Type B pancreatic cell (in vitro differentiated cells): ENCODE results near the gene DOCK4. TPM values are rescaled to one million over a fixed set of nuclear protein-coding genes. Genes with fewer than 3 reads are reported as not detected.
A peak's percentile ranks its signal among the peaks of the same experiment; 100 is the strongest.

ENCODE experiments used
- DNase-seq: peaks from one replicate; pipeline ENCODE4 v3.0.0; 2021; ENCODE audit warnings: mixed read lengths; ENCODE audit not compliant: unreplicated experiment; ENCODE audit errors: extremely low spot score
- H3K27ac Mint-ChIP-seq: 2 replicates; pipeline ENCODE4 v1.8.0; 2021; ENCODE audit warnings: mild to moderate bottlenecking, mixed read lengths
- H3K27me3 Mint-ChIP-seq: 2 replicates; pipeline ENCODE4 v1.8.0; 2021; ENCODE audit warnings: mixed read lengths
- H3K36me3 Mint-ChIP-seq: 2 replicates; pipeline ENCODE4 v1.8.0; 2021; ENCODE audit warnings: mixed read lengths
- H3K4me1 Mint-ChIP-seq: one replicate; pipeline ENCODE4 v1.8.0; 2021; ENCODE audit warnings: mixed read lengths; ENCODE audit not compliant: unreplicated experiment
- H3K4me3 Mint-ChIP-seq: 2 replicates; pipeline ENCODE4 v1.8.0; 2021; ENCODE audit warnings: mild to moderate bottlenecking, mixed read lengths
- H3K9me3 Mint-ChIP-seq: 2 replicates; pipeline ENCODE4 v1.8.0; 2021; ENCODE audit warnings: mixed read lengths
- CTCF ChIP-seq: fragments of 200-600 bp; sonication (generic); conservative IDR thresholded peaks from 2 replicates; pipeline ENCODE4 v1.5.0; 2021; ENCODE audit warnings: antibody characterized with exemption, mild to moderate bottlenecking
- total RNA-seq: library from RNA; stranded (reverse); gene quantifications from 2 replicates; pipeline ENCODE4 v1.2.1, GENCODE V29; 2021; ENCODE audit warnings: low replicate concordance

The DOCK4 gene
- total RNA-seq, 1 donor from 2014 or later, result 24.6 TPM

GRCh38 chr7:112172870-112173567, 33.2 kb downstream of the DOCK4 start:
- Mint-ChIP-seq H3K27me3 (peaks cover 4% of the 10 kb centered on the region), H3K4me3 (no peak overlapping the region), H3K9me3 (no peaks in the 10 kb centered on the region), H3K27ac (no peak overlapping the region), H3K4me1 (peaks cover 20% of the 10 kb centered on the region), H3K36me3 (peaks cover 5% of the 10 kb centered on the region)
- DNase-seq, result no peak
- TF ChIP-seq CTCF, result no peak

- peaks cover 20% of the 10 kb centered on the region for H3K4me1 Mint-ChIP-seq
- no peak for DNase-seq
- no peaks in the 10 kb centered on the region for H3K9me3 Mint-ChIP-seq
- TF ChIP-seq CTCF, result no peak
- H3K27ac Mint-ChIP-seq, result no peak overlapping the region
- no peaks in the 10 kb centered on the region for H3K27me3 Mint-ChIP-seq
- H3K36me3 Mint-ChIP-seq, result peaks cover 5% of the 10 kb centered on the region
- no peak overlapping the region for H3K4me3 Mint-ChIP-seq
Observed at GRCh38 chr7:112171673-112172072, 34.5 kb downstream of the DOCK4 start.

GRCh38 chr7:112168915-112169314, 37.3 kb downstream of the DOCK4 start:
- Mint-ChIP-seq H3K27me3 (no peaks in the 10 kb centered on the region), H3K36me3 (no peaks in the 10 kb centered on the region), H3K9me3 (no peaks in the 10 kb centered on the region), H3K4me1 (peaks cover 14% of the 10 kb centered on the region), H3K27ac (no peak overlapping the region), H3K4me3 (no peak overlapping the region)
- no peak for DNase-seq
- no peak for TF ChIP-seq CTCF

GRCh38 chr7:112167147-112167546, 39.1 kb downstream of the DOCK4 start:
- Mint-ChIP-seq H3K27ac (no peak overlapping the region), H3K36me3 (no peaks in the 10 kb centered on the region), H3K9me3 (no peaks in the 10 kb centered on the region), H3K27me3 (no peaks in the 10 kb centered on the region), H3K4me3 (no peak overlapping the region), H3K4me1 (peaks cover 16% of the 10 kb centered on the region)
- TF ChIP-seq CTCF, result no peak
- no peak for DNase-seq

GRCh38 chr7:112162784-112163506, 43.3 kb downstream of the DOCK4 start:
- H3K4me3 Mint-ChIP-seq, result peak overlapping the region; percentile 63
- peaks cover 48% of the 10 kb centered on the region for H3K4me1 Mint-ChIP-seq
- TF ChIP-seq CTCF, result no peak
- no peaks in the 10 kb centered on the region for H3K9me3 Mint-ChIP-seq
- no peak for DNase-seq
- peak overlapping the region; percentile 73 for H3K27ac Mint-ChIP-seq
- no peaks in the 10 kb centered on the region for H3K36me3 Mint-ChIP-seq
- no peaks in the 10 kb centered on the region for H3K27me3 Mint-ChIP-seq
